AG09319 (cell line): ENCODE results near the gene RPS6KA2.

Experiments used
- DNase-seq: peaks from one replicate; pipeline ENCODE4 v3.0.0-alpha.2; 2010; ENCODE audit warnings: low read depth; ENCODE audit errors: extremely low read depth
- TF ChIP-seq, protein P1 (sequence below): IDR thresholded peaks from 2 replicates; pipeline ENCODE4 v1.5.1; 2011; ENCODE audit warnings: low read depth, mild to moderate bottlenecking, inconsistent platforms, low read length, moderate library complexity

The RPS6KA2 gene

DNA sequence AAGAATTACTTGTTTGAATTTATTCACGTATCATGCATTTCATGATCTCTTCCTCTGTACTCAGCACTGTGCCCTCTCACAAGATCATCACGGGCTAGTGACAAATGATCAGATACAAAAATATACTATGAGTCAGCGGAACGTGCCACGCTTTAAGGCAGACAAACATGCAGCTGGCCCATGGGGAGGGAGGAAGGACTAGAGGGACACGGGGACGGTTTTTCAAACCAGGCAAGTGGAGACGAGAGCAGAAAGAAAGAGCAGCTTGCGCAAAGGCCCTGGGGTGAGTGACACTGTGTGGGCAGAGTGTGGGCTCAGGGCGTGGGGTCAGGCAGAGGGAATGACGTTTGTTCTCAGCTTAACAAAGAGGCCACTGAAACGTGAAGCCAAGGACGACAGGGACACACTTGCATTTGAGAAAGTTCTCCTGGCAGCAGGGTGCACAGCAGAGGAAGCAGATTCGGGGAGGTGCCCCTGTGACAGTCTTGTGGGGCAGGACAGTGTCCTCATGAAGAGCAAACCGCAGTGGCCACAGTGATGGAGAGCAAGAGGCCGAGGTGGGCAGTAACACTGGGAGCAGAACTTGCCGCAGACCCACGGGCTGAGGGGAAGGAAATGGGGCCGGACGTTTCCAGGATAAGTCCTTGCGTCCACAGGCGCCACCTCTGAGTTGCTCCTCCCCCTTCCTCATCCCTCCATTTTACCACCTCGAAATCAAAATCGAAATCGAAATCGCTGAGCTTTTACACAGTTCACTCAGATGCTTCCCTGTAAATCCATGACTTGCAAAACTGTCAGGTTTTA, 6.9 kb upstream of the RPS6KA2 start:
- DNase-seq, result no peak
- TF ChIP-seq, protein P1, sequence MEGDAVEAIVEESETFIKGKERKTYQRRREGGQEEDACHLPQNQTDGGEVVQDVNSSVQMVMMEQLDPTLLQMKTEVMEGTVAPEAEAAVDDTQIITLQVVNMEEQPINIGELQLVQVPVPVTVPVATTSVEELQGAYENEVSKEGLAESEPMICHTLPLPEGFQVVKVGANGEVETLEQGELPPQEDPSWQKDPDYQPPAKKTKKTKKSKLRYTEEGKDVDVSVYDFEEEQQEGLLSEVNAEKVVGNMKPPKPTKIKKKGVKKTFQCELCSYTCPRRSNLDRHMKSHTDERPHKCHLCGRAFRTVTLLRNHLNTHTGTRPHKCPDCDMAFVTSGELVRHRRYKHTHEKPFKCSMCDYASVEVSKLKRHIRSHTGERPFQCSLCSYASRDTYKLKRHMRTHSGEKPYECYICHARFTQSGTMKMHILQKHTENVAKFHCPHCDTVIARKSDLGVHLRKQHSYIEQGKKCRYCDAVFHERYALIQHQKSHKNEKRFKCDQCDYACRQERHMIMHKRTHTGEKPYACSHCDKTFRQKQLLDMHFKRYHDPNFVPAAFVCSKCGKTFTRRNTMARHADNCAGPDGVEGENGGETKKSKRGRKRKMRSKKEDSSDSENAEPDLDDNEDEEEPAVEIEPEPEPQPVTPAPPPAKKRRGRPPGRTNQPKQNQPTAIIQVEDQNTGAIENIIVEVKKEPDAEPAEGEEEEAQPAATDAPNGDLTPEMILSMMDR, result no peak

DNA sequence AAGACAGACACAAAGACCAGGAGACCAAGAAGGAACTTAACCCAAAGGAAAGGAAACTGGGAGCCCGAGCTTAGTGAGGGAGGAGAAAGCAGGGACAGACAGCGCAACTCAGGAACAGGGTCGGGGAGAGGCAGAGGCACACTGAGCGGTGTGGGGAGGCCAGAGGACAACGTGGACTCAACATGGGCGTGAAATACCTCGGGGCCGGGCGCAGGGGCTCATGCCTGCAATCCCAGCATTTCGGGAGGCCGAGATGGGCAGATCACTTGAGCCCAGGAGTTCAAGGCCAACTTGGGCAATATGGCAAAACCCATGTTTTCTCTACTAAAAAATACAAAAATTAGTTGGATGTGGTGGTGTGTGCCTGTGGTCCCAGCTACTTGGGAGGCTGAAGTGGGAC, 5.7 kb upstream of the RPS6KA2 start:
- DNase-seq, result no peak
- TF ChIP-seq, protein P1, result no peak

DNA sequence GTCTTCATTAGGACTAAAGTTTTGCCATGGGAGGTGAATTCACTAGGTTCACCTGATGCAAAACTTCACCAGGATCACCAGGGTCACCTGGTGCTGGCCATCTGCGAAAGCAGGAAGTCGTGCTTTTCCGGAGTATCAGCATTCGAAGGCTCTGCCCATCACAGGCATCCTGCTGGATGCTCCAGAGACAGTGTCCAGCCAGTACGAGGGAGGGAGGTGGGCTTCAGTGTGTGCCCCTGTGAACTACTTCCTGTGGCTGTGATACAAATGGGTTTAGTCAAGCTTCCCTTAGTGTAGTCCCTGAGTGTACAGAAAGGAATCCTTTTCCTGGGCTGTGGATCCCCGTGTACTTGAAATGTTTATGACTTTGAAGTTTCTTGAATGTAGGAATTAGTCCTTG, 3.4 kb upstream of the RPS6KA2 start:
- DNase-seq, result no peak
- TF ChIP-seq, protein P1, result no peak

DNA sequence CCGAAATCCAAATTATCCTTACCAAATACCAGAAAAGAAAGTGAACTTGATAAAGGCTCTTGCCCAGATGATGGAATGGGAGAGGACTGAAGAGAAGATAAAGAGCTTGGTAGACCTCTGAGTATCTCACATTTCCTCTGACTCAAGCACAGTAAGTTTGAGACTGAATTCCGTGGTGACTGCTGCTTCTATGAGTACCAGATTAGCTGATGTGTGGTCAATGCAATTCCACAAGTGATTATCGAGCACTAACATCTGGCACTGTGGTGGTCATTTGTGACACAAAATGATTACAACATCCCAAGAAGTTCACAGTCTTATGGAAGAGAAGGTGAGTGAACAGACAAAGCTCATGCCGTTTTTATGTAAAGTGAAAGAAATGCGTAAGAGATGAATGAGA, 2.6 kb upstream of the RPS6KA2 start:
- TF ChIP-seq, protein P1, result no peak
- DNase-seq, result no peak

DNA sequence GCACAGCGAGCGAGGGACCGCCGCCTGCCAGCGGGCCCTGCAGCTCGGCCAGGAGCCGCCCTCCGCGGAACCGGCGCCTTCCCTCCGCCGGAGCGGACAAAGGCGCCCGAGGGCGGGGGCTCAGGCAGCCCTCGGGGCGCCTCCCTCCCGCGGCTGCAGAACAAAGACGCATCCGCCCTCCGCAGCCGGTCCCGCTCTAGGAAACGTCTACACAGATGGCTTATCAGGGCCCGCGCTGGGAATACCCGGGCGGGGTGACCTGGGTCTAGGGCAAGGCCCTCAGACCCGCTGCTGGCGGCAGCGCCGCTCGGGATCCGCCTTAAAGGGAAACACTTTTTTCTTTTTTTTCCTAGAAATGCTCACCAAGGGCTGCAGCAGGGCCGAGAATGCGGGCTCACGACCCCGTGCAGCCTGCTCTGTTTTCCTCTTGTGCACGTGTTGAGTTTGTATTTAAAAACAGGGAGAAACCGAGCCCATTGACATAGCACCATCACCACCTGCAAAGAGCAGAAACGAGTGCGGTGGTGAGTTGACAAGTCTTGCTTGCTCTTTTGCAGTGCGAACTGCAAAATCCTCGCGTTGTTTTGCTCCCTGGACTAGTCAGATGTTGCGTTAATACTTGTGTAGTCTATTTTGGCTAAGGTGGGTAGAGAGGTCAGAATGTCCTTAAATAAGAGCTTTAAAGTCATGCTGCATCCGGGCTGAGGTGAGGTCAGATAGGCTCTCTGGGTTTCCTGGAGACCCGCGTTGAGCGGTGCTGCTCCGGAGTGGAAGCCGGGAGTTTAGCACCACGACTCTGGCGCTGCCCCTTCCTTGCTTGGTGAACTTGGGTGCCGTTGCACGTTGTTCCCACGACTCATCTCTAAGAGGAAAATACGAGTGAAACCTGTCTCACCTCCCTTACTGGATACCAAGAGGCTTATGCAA, 1.1 kb upstream of the RPS6KA2 start:
- DNase-seq, result no peak
- TF ChIP-seq, protein P1, result no peak

DNA sequence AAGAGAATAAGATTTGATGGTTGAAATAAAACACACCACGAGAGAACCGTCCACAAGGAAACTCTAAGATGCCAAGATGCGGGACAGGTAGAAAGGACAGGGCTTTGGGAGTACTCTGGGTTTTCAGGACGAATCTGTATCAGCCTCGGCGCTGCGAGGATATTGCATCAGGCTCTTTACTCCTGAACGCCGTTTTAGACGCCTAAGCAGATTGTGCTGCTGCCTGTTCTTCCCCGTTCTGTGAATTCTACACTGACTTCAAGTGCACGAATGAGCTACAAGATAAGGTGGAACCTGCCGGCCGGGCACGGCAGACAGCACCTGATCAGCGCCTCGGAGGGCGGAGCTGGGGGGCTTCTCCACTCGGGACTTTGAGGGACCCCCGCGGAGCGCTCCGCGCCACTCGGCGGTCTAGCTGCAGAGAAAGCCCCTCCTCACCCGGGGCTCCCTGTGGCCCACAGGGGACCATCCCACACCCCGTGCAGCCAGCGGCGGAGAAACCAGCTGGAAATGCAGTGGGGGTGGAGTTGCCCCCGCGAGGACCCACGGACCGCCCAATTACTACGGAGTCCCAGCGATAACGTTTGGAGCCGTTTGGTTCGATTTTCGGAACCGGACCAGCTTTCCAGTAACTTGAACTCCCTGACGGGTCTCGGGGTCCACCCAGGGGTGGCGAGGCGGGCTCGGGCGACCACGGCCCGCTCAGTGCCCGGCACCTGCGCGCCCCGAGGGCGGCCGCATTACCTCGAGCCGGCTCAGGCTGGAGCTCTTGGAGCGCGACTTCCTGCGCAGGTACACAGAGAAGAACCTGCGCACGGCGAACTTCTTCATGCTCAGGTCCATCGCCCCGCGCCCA, 646 bp downstream of the RPS6KA2 start:
- TF ChIP-seq, protein P1, result no peak
- DNase-seq, result no peak
